ENCODE results near the gene IDH2.

Gene IDH2

DNA sequence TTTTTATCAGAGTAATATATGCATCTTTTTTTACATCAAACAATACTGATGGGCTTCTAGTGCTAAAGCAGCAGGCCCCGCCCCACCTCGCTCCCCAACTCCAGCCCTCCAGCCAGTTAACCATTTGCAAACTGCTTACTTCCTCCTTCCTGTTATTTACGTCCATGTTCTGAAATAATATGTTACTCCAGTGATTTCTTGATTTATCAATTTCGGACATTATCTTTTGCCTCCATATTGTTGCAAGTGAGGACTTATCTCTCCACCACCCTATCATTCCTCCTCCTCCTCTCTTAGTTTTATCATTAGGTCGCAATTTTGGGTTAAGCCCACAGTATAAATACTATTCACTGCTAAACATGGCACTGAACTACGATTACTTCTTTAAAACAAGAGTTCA, 61.6 kb downstream of the IDH2 start:
- in situ Hi-C loops (cut with MboI; ENCODE audit: low pct_unique_long_range_greater_than_20kb, low sequenced_read_pairs, unreplicated experiment) = no loop called here
- DNase-seq (ENCODE audit: low spot score) = no peak
- TF ChIP-seq, protein P1, sequence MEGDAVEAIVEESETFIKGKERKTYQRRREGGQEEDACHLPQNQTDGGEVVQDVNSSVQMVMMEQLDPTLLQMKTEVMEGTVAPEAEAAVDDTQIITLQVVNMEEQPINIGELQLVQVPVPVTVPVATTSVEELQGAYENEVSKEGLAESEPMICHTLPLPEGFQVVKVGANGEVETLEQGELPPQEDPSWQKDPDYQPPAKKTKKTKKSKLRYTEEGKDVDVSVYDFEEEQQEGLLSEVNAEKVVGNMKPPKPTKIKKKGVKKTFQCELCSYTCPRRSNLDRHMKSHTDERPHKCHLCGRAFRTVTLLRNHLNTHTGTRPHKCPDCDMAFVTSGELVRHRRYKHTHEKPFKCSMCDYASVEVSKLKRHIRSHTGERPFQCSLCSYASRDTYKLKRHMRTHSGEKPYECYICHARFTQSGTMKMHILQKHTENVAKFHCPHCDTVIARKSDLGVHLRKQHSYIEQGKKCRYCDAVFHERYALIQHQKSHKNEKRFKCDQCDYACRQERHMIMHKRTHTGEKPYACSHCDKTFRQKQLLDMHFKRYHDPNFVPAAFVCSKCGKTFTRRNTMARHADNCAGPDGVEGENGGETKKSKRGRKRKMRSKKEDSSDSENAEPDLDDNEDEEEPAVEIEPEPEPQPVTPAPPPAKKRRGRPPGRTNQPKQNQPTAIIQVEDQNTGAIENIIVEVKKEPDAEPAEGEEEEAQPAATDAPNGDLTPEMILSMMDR (IDR thresholded peaks at IDR 0.05; ENCODE audit: extremely low read depth, insufficient read depth, missing control alignments) = no peak

DNA sequence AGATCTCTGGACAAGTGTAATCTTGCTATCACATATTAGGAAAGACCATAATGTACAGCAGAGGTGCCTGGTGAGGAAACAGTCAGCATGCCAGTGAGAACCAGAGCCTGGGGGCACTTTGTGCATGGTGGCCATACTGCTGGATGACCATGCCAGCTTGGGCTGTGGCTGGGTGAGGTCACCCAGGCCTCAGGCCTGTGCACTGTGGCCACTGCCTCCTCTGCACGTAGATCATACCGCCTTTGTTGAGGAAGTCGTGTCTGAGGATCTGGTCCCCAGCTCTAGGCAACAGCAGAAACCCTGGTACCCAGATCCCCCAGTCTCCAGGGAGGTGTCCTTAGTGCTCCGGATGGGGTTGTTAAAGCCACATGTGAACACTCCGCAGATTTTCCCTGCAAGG, 62.3 kb downstream of the IDH2 start:
- TF ChIP-seq, protein P1 (IDR thresholded peaks at IDR 0.05; ENCODE audit: extremely low read depth, insufficient read depth, missing control alignments) = no peak
- in situ Hi-C loops (cut with MboI; ENCODE audit: low pct_unique_long_range_greater_than_20kb, low sequenced_read_pairs, unreplicated experiment) = no loop called here
- no peak for DNase-seq (ENCODE audit: low spot score)

DNA sequence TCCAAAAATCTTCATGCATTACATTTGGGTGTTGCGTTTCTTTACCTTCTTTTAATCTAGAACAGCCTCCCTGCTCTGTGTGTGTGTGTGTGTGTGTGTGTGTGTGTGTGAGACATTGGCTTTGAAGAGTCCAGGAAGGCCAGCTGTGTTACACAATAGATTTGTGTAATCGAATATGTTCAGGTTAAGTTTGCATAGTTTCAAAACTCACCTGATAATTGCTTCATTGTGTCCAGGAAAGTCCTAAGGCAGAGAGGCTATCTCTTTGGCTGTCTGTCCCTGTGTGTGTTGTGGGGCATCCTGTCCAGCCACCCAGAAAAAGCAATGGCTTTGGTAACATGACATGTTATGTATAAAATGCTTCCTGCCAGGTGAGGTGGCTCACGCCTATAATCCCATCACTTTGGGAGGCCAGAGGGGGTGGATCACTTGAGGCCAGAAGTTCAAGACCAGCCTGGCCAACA, 63.6 kb downstream of the IDH2 start:
- TF ChIP-seq, protein P1 (IDR thresholded peaks at IDR 0.05; ENCODE audit: extremely low read depth, insufficient read depth, missing control alignments) = no peak
- no peak for DNase-seq (ENCODE audit: low spot score)
- in situ Hi-C loops (cut with MboI; ENCODE audit: low pct_unique_long_range_greater_than_20kb, low sequenced_read_pairs, unreplicated experiment) = no loop called here

DNA sequence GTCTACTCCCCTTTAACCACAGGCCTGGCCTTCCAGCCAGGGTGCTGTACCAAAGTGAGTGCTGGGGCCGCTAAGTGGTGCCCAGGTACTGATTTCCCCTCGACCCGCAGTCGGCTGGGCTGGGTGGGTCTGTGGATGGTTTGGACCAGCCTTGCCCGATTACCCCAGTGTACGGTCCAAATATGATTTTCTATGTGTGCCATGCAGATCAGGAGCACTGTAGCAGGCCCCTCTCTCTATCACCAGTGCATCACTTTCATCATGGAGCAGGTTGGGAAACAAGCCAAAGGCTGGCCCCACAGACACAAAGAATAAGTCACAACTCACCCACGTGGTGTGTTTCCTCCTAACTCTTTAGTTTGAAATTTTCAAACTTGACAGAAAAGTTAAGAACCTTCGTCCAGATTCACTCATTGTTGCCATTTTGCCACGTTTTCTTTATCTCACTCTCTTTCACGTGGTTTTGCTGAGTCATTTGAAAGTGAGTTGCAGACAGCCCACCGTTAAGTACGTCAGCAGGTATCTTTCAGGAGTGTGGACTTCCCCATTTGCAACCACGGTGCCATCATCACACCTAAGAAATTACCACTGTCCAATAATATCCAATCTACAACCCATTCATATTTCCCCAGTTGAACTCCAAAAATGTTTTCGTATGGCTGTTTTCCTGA, 64.2 kb downstream of the IDH2 start:
- in situ Hi-C loops (cut with MboI; ENCODE audit: low pct_unique_long_range_greater_than_20kb, low sequenced_read_pairs, unreplicated experiment) = no loop called here
- TF ChIP-seq, protein P1 (IDR thresholded peaks at IDR 0.05; ENCODE audit: extremely low read depth, insufficient read depth, missing control alignments) = no peak
- DNase-seq (ENCODE audit: low spot score) = peak; percentile 81

DNA sequence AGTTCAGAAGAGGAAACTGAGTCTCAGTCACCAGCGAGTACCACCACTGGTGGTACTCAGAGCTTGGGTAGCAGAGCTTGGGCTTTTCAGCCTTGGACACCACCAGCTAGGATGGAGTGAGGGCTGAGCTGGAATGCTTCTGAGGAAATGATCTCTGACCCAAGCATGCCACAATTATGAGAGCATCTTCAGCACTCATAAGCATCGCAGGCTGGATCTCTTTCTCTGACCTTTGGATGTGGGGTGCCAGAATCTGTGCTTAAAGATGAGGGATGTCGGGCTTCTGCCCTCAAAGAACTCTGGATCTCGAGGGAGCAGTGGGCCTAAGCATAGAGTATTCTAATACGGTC, 64.8 kb downstream of the IDH2 start:
- TF ChIP-seq, protein P1 (IDR thresholded peaks at IDR 0.05; ENCODE audit: extremely low read depth, insufficient read depth, missing control alignments) = no peak
- in situ Hi-C loops (cut with MboI; ENCODE audit: low pct_unique_long_range_greater_than_20kb, low sequenced_read_pairs, unreplicated experiment) = no loop called here
- DNase-seq (ENCODE audit: low spot score) = no peak

DNA sequence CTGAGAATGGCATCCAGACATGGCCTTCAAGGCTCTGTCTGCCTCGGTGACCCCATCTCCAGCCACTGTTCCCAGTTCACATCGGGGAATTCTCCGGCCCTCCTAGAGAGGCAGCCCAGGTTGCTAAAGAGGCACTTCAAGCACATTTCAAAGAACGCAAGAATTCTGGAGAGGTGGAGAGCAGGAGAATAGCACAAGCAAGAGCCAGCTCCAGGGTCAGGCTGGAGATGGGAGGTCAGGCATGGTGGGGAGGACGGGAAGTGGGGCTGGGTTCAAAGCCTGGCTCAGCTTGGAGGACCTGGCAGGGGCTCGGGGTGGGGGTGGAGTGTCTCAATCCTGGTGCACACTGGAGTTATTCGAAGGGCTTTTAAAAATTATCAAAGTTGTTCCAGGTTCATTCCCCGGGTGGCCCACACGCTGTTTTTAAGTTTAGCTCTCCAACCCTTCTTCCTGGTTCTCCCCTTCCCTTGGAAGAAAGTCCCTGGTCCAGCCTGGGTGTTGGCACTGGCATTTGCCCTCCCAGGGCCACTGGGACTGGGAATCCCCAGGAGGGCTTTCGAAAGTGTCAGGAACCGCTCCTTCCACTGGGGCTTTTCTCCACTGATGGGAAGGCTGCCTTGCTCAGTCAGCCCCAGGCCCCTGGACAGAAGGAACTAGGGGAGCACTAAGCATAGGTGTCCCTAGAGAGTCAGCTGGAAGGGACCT, 65.3 kb downstream of the IDH2 start:
- TF ChIP-seq, protein P1 (IDR thresholded peaks at IDR 0.05; ENCODE audit: extremely low read depth, insufficient read depth, missing control alignments) = no peak
- in situ Hi-C loops (cut with MboI; ENCODE audit: low pct_unique_long_range_greater_than_20kb, low sequenced_read_pairs, unreplicated experiment) = no loop called here
- no peak for DNase-seq (ENCODE audit: low spot score)
